LNCaP clone FGC (cell line): ENCODE measurements around the gene TP63.

Experiments
- DNase-seq: peaks from one replicate; pipeline ENCODE4 v3.0.0-alpha.2; 2011; ENCODE audit warnings: low read depth
- H3K4me3 ChIP-seq: 2 replicates; pipeline ENCODE4 v1.5.1; 2011; ENCODE audit warnings: mild to moderate bottlenecking, low read depth, low read length, control low read depth
- TF ChIP-seq, protein P1 (sequence below): IDR thresholded peaks from 2 replicates; pipeline ENCODE4 v1.5.1; 2012; ENCODE audit warnings: mild to moderate bottlenecking; ENCODE audit not compliant: control insufficient read depth, insufficient read depth; ENCODE audit errors: extremely low read depth

TP63 gene

DNA sequence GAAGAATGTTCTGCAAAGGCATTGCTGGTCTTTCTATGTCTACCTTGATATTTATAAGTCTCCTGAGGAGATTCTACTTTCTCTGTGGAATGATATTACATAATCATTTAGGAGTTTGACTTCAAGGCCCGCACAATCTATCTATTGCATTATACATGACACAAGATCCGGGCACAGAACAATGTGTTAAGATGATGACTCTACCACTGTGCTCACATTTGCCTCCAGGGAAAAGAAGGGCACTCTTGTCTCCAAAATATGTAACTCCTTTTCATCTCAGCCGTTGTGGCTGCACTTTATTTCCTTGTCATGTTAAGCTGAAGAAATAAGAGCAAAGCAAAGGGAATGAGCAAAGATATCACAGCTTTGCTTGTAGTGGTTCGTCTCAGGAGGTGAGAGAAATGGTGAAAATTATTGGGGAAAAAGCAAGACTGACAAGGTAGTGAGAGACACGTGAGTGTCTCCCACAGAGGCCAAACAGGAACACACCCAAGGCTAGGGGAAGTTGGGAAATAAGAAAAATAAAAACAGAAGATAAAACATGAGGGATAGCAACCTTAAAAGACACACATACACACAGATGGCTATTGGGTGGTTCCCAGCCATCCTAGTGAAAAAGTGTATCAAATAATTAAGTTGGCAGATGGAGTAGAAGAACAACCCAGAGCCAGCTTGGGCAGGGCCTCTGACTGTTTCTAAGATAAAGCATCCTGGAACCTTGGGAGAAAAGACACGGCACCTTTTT, 305.2 kb downstream of the TP63 start:
- no peak for DNase-seq

DNA sequence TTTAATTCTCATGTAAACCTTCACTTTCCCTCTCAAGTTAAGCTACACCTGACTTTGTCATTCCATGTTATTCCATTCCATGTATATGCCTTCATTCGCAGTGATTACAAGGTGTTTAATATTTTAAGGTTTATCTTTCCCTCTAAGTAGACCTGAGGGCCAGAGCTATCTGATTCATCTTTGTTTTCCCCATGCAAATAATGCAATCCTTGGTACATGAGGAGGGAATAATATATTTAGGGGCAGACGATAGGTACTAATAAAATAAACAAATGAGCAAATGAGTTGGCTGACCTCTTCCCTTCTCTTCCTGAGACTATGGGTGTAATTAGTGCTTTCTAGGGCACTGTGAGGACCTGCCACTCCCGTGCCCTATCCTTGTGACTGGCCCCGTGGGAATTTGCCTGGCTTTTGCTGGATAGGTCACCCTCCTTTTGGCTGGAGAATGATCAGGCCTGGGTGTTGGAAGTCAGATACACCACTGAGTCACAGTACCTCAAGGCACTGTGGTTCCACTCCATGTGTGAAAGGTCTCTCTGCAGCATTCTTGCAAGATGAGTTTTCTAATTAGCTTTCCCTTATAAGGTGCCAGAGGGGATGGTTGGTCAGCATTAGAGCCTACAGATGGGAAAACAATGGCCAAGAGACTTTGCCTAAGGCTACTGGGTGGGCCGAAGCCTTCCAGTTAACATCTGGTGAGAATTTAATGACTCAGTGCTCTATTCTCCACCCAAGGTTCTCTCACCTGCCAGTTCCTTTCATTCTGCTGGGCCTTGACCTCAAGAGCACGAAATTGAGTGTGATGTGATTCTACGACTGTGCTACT, 306.3 kb downstream of the TP63 start:
- TF ChIP-seq, protein P1, sequence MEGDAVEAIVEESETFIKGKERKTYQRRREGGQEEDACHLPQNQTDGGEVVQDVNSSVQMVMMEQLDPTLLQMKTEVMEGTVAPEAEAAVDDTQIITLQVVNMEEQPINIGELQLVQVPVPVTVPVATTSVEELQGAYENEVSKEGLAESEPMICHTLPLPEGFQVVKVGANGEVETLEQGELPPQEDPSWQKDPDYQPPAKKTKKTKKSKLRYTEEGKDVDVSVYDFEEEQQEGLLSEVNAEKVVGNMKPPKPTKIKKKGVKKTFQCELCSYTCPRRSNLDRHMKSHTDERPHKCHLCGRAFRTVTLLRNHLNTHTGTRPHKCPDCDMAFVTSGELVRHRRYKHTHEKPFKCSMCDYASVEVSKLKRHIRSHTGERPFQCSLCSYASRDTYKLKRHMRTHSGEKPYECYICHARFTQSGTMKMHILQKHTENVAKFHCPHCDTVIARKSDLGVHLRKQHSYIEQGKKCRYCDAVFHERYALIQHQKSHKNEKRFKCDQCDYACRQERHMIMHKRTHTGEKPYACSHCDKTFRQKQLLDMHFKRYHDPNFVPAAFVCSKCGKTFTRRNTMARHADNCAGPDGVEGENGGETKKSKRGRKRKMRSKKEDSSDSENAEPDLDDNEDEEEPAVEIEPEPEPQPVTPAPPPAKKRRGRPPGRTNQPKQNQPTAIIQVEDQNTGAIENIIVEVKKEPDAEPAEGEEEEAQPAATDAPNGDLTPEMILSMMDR: no peak
- H3K4me3 ChIP-seq: no peak overlapping the region
- no peak for DNase-seq

More for the DNA sequence above, 305.2 kb downstream of the TP63 start:
- TF ChIP-seq, protein P1: no peak
- H3K4me3 ChIP-seq: no peak overlapping the region

DNA sequence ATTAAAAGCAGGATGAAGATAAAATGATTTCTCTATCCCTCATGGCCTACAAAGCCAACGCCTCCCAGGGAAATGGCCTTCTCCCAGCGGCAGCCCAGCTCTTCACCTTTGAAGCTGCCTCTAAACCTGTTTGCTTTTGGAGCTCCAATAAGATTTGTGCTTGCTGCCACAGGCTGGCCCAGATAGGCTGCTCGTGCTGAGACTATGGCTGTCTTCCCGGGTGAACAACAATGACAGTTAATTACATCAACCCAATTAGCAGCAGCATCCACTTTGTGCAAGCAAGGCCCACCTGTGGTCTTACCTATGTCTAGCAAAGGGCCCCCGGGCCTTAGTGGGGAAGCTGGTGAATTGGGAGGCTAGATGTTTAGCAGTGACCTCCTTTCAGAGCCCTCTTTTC, 309.9 kb downstream of the TP63 start:
- TF ChIP-seq, protein P1: no peak
- H3K4me3 ChIP-seq: no peak overlapping the region
- DNase-seq: no peak

DNA sequence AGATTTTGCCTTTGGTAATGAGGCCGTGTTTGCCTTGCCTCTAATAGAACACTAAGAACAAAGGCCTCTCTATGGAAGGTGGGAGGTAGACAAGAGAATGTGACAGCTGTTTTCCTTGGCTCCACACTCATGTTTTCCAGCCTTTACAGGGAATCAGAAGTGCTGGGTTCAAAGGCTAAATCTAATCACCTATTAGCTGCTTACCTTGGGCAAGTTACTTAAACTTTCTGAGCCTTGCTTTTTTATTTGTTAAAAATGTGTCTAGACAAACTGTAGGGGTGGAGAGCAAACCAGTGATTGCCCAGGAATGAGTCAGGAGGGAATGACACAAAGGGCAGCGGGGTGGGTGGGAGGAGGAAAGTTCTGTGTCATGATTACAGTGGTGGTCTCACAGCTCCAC, 310.5 kb downstream of the TP63 start:
- no peak for DNase-seq
- no peak overlapping the region for H3K4me3 ChIP-seq
- TF ChIP-seq, protein P1: no peak

DNA sequence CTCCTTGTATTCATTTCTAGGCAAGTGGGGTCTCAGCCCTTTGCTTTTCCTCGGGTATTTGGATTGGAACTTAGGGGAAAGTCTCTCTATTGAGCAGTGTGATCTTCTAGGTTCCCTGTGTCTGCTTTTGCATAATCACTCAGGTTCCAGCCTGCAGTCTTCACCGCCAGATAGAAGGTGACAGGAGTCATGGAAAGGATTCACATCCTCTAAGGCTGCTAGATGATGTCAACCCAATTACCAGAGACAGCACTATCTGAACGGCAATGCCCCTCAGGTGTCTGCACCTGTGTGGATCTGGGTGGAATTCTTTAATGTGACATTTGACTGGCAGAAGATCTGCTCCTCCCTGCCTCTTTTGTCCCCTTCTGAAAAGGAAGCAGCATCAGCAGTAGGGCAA, 311.8 kb downstream of the TP63 start:
- TF ChIP-seq, protein P1: no peak
- no peak overlapping the region for H3K4me3 ChIP-seq
- no peak for DNase-seq

DNA sequence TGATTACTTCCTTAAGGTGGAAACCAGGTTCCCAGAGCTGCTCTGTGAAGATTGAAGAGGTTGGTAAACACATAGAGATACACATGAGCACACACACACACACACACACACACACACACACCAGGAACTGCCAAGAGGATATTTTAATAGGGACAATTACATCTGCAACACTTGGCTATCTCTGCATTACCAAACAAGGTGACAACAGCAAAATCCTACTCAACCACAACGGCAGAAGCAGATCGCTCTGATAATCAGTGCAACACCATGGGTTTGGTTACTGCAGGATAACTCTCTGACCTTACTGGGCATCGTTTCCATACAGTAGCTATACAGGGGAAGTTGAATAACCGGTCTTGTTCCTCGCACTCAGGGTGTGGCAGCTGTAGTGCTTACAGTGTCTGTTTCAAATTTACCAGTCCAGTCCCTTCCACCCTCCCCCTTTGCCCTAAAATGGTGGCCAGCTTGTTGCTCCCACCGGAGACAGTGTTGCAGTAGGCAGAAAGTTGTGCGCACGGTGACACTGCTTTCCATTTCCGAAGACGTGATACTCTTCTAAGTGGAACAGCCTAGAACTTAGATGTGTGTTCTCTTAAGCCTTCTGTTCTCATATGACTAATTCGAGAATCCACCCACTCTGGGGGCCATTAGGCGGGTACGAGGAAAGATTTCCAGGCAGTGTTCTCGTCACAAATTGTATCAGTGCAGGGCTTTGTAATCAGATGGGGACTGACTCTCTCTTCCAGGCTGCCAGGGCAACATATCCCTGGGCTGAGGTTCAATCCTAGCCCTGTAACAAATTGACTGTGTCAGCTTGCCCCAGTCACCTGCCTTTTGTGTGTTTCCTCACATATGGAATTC, 313.3 kb downstream of the TP63 start:
- DNase-seq: peak; percentile 93
- H3K4me3 ChIP-seq: no peak overlapping the region
- TF ChIP-seq, protein P1: no peak
